ENCODE results near the gene OSBPL6.

DNA sequence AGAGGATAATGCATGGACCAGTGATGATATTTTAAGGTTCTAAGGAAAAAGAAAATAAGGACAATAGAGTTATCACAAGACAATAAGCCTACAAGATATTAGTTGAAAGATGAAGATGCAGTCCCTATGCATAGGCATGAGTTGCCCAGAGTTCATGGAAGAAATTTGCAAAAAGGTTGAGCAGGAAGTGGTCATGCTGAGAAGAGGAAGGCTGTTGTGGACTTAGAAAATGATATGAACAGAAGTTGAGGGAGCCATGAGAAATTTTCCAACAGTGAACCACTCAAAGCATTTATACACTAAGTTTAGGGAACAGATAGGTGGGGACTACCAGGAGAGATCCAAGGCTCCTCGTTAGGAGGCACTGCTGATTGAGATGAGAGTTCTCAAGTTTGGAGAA is 3.5 kb downstream of the OSBPL6 start:
- TF ChIP-seq POLR2AphosphoS5 (IDR thresholded peaks at IDR 0.05), result no peak
- TF ChIP-seq, protein P1, sequence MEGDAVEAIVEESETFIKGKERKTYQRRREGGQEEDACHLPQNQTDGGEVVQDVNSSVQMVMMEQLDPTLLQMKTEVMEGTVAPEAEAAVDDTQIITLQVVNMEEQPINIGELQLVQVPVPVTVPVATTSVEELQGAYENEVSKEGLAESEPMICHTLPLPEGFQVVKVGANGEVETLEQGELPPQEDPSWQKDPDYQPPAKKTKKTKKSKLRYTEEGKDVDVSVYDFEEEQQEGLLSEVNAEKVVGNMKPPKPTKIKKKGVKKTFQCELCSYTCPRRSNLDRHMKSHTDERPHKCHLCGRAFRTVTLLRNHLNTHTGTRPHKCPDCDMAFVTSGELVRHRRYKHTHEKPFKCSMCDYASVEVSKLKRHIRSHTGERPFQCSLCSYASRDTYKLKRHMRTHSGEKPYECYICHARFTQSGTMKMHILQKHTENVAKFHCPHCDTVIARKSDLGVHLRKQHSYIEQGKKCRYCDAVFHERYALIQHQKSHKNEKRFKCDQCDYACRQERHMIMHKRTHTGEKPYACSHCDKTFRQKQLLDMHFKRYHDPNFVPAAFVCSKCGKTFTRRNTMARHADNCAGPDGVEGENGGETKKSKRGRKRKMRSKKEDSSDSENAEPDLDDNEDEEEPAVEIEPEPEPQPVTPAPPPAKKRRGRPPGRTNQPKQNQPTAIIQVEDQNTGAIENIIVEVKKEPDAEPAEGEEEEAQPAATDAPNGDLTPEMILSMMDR (IDR thresholded peaks at IDR 0.05), result no peak
